Measurements from ENCODE around the gene CLIC5. TPM values are rescaled to one million over a fixed set of nuclear protein-coding genes. Genes with fewer than 3 reads are reported as not detected.

CLIC5 gene
- total and polyA plus RNA-seq, 2 donors (not counting 1 experiment from before 2014, with no cell fraction given) = 0.96 to 0.97 TPM

GRCh38 chr6:45929421-45930361, 86.0 kb downstream of the CLIC5 start:
- WGBS (ENCODE audit: insufficient coverage) = 74% methylated on average over 12 of the region's 17 CpGs
- Histone ChIP-seq H2AFZ (ENCODE audit: insufficient read depth, low read depth, low read length, poor library complexity, severe bottlenecking) (no peak overlapping the region), H3K9me3 (ENCODE audit: control extremely low read depth in 1 of 3, control insufficient read depth in 2 of 3, insufficient read depth in 1 of 3, low read length in 2 of 3) (no peaks in the 10 kb centered on the region), H4K20me1 (ENCODE audit: control insufficient read depth, insufficient read depth, low read length, poor library complexity, severe bottlenecking) (no peaks in the 10 kb centered on the region), H3K27me3 (replicated peaks in 1 of 4; ENCODE audit: control extremely low read depth in 1 of 4, control insufficient read depth in 3 of 4, insufficient read depth in 4 of 4, low read length in 3 of 4) (no peaks in the 10 kb centered on the region), H3K4me2 (replicated peaks; ENCODE audit: low read depth, low read length, poor library complexity, severe bottlenecking) (no peak overlapping the region), H3K79me2 (ENCODE audit: control insufficient read depth, insufficient read depth, low read length) (no peaks in the 10 kb centered on the region), H3K36me3 (replicated peaks in 1 of 2; ENCODE audit: control extremely low read depth in 1 of 2, control insufficient read depth in 1 of 2, extremely low read depth in 1 of 2, insufficient read depth in 2 of 2, low read length in 1 of 2) (no peaks in the 10 kb centered on the region), H3K4me1 (ENCODE audit: control insufficient read depth in 2 of 2, insufficient read depth in 2 of 2, low read length in 2 of 2) (no peaks in the 10 kb centered on the region), H3K4me3 (ENCODE audit: control extremely low read depth in 1 of 5, extremely low read depth in 1 of 5, insufficient read depth in 1 of 5, low read depth in 2 of 5, low read length in 4 of 5) (no peak overlapping the region), H3K9ac (ENCODE audit: low read length) (no peak overlapping the region), H3K27ac (ENCODE audit: low read length in 2 of 2) (no peak overlapping the region)
- ATAC-seq (ENCODE audit: low read depth) (no peak), DNase-seq (no peak)
- TF ChIP-seq EZH2 (IDR thresholded peaks at IDR 0.05; ENCODE audit: borderline replicate concordance, insufficient read depth, low read depth, low read length, poor library complexity, severe bottlenecking) = no peak
- TF ChIP-seq, protein P1, sequence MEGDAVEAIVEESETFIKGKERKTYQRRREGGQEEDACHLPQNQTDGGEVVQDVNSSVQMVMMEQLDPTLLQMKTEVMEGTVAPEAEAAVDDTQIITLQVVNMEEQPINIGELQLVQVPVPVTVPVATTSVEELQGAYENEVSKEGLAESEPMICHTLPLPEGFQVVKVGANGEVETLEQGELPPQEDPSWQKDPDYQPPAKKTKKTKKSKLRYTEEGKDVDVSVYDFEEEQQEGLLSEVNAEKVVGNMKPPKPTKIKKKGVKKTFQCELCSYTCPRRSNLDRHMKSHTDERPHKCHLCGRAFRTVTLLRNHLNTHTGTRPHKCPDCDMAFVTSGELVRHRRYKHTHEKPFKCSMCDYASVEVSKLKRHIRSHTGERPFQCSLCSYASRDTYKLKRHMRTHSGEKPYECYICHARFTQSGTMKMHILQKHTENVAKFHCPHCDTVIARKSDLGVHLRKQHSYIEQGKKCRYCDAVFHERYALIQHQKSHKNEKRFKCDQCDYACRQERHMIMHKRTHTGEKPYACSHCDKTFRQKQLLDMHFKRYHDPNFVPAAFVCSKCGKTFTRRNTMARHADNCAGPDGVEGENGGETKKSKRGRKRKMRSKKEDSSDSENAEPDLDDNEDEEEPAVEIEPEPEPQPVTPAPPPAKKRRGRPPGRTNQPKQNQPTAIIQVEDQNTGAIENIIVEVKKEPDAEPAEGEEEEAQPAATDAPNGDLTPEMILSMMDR (IDR thresholded peaks at IDR 0.05) = no peak
- POLR2A ChIA-PET = no interaction called here
- Mint-ChIP-seq H3K4me3 (no peak overlapping the region), H3K9me3 (ENCODE audit: insufficient read depth) (no peaks in the 10 kb centered on the region), H3K27ac (no peak overlapping the region), H3K27me3 (peaks cover 4% of the 10 kb centered on the region), H3K4me1 (no peaks in the 10 kb centered on the region)
- intact Hi-C loops (cut with micrococcal nuclease) = loop anchor here (1.0 to 2.0 kb wide), 2 partner anchors 291 to 481 kb away; no protein-coding TSS in a partner anchor
- CTCF ChIA-PET = interaction anchor here (0.6 to 2.3 kb wide), 24 partner anchors 8 to 1454 kb away, joined by 3 to 34 read pairs (median 4); no protein-coding TSS in a partner anchor

All from B cell (primary cell).